RWPE1 (cell line): ENCODE data around the gene LRRC75A.

Experiments
- CTCF ChIA-PET: fragments of 350-600 bp; sonication (Branson Sonifier 250); formaldehyde crosslinking; extraction: SDS; loops from one replicate; lab custom pipeline; 2021; lab: Yijun Ruan, JAX
- POLR2A ChIA-PET: fragments of 400-600 bp; formaldehyde crosslinking; extraction: SDS; loops from one replicate; lab custom pipeline; 2020; ENCODE audit warnings: antibody characterized with exemption; ENCODE audit not compliant: low non-redundant PET; lab: Yijun Ruan, JAX
- DNase-seq: peaks from one replicate; pipeline ENCODE4 v3.0.0; 2012; ENCODE audit warnings: low spot score
- H3K27ac ChIP-seq: fragments of 450-650 bp; 2 replicates; pipeline ENCODE4 v1.5.1; 2017
- TF ChIP-seq, protein P1 (sequence below): fragments of 450-650 bp; conservative IDR thresholded peaks from 2 replicates; pipeline ENCODE4 v1.5.1; 2017; ENCODE audit warnings: low read depth, mild to moderate bottlenecking

Gene LRRC75A

DNA sequence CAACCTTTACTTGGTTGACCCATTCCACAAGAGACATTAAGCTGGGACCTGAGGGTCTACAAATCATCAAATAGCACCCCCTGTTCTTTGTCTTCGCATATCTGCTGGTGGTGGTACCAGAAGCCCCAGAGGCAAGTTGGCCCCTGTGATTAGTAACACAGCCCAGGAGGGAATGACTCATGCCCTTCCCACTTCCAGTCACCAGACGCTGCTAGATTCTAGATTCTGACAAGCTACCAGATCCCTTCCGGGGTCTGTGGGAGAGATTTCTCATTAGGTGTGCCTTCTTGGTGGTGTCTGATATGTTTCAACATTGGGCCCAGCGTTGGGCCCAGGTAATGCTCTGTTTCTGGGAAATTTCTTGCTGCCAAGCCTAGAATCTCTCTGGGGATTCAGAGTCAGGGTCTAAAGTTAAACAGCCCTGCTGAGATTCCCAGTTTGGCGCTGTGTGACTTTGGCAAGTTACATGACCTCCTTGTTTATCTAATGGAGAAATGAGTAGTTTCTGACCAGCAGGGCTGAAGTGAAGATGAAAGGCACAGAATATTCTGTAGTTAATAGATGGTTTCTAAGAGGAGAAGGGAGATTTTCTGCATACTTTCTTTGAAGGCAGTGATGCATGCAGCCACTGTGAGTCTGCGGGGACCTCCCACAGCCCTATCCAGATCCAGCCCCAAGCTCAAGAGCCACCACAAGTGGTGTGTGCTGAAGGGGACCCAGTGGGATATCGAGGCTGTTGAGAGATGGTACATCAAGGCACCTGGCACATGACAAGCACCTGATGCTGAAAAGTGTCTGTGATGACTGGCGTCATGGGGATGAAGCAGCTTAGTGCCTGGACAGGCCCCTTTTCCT is 72.7 kb downstream of the LRRC75A start:
- DNase-seq, result peak; percentile 79
- CTCF ChIA-PET, result interaction anchor here (0.6 to 0.9 kb wide), 3 partner anchors 8 to 819 kb away, joined by 4 to 6 read pairs (median 4); no protein-coding TSS in a partner anchor
- peak overlapping the region; percentile 21; the same call in 1 of the 2 replicates for H3K27ac ChIP-seq
- POLR2A ChIA-PET, result no interaction called here
- TF ChIP-seq, protein P1, sequence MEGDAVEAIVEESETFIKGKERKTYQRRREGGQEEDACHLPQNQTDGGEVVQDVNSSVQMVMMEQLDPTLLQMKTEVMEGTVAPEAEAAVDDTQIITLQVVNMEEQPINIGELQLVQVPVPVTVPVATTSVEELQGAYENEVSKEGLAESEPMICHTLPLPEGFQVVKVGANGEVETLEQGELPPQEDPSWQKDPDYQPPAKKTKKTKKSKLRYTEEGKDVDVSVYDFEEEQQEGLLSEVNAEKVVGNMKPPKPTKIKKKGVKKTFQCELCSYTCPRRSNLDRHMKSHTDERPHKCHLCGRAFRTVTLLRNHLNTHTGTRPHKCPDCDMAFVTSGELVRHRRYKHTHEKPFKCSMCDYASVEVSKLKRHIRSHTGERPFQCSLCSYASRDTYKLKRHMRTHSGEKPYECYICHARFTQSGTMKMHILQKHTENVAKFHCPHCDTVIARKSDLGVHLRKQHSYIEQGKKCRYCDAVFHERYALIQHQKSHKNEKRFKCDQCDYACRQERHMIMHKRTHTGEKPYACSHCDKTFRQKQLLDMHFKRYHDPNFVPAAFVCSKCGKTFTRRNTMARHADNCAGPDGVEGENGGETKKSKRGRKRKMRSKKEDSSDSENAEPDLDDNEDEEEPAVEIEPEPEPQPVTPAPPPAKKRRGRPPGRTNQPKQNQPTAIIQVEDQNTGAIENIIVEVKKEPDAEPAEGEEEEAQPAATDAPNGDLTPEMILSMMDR, result no peak

DNA sequence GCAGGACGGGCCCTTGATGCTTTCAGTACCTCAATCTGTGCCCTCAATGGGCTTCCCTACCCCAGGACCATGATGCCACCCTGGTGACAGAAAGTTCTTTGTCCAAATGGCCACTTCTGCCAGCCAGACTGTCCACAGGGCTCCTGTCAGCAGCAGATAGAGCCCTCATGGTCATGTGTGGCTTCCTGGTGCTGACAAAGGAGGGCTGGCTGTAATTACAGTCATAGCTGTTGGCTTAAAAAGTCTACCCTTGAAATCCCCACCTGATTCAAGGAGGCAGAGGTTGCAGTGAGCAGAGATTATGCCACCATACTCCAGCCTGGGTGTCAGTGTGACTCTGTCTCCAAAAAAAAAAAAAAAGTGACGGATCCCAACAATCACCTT is 73.3 kb downstream of the LRRC75A start:
- ChIA-PET POLR2A (no interaction called here), CTCF (interaction anchor here (0.8 to 0.9 kb wide), 2 partner anchors 9 to 55 kb away, joined by 4 to 6 read pairs; no protein-coding TSS in a partner anchor)
- H3K27ac ChIP-seq, result no peak overlapping the region

DNA sequence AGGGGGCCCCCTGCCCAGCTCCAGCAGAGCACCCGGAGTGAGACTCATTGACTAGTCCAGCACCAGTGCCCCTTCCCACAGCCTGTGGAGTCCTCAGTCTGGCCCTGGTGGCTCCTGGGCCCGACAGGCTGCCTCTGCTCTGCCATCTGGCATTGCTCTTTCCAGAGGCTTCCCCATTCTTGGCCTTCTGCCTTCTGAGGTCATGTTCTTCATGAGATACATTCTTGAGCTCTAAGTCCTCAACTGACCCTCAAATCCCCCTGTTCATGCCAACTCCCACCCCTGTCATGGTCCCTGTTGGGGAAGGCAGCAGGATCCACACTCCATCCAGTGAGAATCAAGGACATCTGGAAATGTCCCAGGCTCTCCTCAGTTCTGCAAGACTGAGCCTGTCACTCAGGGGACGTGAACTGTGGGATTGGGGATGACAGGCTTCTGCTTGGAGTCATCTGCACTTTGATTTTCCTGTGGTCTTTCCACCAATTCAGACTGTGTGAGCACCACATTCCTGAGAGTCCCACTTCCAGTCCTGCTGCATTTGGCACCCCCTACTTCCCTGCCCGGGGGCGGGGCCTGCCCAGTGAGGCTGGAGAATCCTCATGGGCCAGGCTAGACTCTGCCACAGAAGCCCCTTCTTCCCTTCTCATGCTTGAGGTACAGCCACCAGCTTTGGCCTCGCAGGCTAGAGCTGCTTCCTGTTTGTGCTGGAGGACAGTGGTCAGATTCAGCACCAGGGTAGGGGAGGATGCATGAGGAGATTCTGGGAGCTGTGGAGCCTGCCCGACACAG is 73.9 kb downstream of the LRRC75A start:
- TF ChIP-seq, protein P1, result no peak
- POLR2A ChIA-PET, result no interaction called here
- CTCF ChIA-PET, result interaction anchor here (0.9 kb wide), 1 partner anchor 55 kb away, joined by 4 read pairs; no protein-coding TSS in a partner anchor
- no peak for DNase-seq
- H3K27ac ChIP-seq, result no peak overlapping the region

More for the DNA sequence above, 73.3 kb downstream of the LRRC75A start:
- TF ChIP-seq, protein P1, result no peak
- DNase-seq, result no peak

DNA sequence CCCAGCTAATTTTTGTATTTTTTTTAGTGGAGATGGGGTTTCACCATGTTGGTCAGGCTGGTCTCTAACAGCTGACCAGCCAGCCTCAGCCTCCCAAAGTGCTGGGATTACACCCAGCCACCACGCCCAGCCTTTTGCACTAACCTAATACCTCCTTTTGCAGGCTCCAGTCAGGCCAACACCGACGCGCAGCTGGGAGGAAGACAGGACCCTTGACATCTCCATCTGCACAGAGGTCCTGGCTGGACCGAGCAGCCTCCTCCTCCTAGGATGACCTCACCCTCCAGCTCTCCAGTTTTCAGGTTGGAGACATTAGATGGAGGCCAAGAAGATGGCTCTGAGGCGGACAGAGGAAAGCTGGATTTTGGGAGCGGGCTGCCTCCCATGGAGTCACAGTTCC is 74.6 kb downstream of the LRRC75A start:
- ChIA-PET CTCF (interaction anchor here (0.6 kb wide), 1 partner anchor 23 kb away, joined by 3 read pairs; no protein-coding TSS in a partner anchor), POLR2A (interaction anchor here (1.4 kb wide), 1 partner anchor 21 kb away, joined by 3 read pairs; no protein-coding TSS in a partner anchor)
- TF ChIP-seq, protein P1, result no peak
- no peak overlapping the region for H3K27ac ChIP-seq
- DNase-seq, result no peak

DNA sequence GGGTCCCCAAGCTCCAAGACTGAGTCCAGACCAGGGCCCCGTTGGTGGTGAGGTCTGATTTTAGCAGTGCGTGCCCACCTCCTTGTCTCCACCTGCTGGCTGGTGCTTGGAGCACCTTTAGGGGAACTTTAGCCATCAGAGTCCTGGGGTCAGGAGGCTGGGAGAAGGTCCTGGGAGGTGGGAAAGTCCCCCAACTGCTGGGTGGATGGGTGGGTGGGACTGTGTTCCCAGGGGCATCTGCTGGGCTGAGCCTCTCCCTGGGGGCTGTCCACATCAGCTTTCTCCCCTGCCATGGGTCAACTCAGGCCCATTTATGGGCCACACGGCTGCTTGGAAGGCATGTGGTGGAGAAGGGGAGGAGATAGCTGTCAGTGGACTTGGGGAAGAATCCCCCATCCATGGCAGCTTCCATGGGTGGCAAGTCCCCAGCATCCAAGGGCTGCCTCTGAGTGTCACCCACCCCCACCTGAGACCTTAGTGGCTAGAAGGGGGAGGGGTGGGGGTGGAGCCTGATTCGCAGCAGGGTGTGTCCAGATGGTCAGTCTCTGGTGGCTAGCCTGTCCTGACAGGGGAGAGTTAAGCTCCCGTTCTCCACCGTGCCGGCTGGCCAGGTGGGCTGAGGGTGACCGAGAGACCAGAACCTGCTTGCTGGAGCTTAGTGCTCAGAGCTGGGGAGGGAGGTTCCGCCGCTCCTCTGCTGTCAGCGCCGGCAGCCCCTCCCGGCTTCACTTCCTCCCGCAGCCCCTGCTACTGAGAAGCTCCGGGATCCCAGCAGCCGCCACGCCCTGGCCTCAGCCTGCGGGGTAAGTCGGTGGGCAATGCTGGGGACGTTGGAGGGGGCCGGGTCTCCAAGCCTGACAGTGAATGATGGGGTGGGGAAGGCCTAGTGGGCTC is 76.7 kb downstream of the LRRC75A start, which contains the start of gene TRPV2:
TSS of gene TRPV2 (plus strand) at position 541 of the 894 bp plus-strand sequence. CDS start 2,098 bp downstream, outside the sequence.
- TF ChIP-seq, protein P1, result no peak
- ChIA-PET CTCF (interaction anchor here (0.6 to 1.2 kb wide), 3 partner anchors 9 to 52 kb away, joined by 3 to 5 read pairs (median 3); no protein-coding TSS in a partner anchor), POLR2A (no interaction called here)
- no peak within 1 kb of the TSS for H3K27ac ChIP-seq
- no peak for DNase-seq
